Measurements from ENCODE around the gene NRSN2. TPM values are rescaled to one million over a fixed set of nuclear protein-coding genes. Genes with fewer than 3 reads are reported as not detected.
"Not testable (repeated sequence)": the region's sequence is repeated elsewhere in the genome, so short reads cannot be mapped to it uniquely, and the experiment has no call there.

Gene NRSN2
- polyA plus RNA-seq, 4 donors: 0.67 to 15.4 (median 9.6) TPM

GRCh38 chr20:382291-383115 is 35.6 kb downstream of the NRSN2 start:
- Histone ChIP-seq H3K27ac (ENCODE audit: low read depth in 1 of 3, low read length in 2 of 3) (peak overlapping the region in 1 of 3 donors; percentile 22), H3K9me3 (ENCODE audit: control insufficient read depth in 2 of 2, insufficient read depth in 1 of 2, low read depth in 1 of 2, low read length in 1 of 2) (no peaks in the 10 kb centered on the region), H3K4me3 (ENCODE audit: low read depth in 1 of 3, low read length in 3 of 3) (peak overlapping the region in 2 of 3 donors; percentile 32 to 62), H3K27me3 (ENCODE audit: control insufficient read depth in 3 of 3, insufficient read depth in 3 of 3, low read length in 3 of 3) (peaks cover 0 to 32% (median 0%) of the 10 kb centered on the region in 3 donors), H3K4me1 (ENCODE audit: control insufficient read depth in 3 of 3, insufficient read depth in 2 of 3, low read depth in 1 of 3, low read length in 2 of 3) (no peaks in the 10 kb centered on the region), H3K36me3 (ENCODE audit: control insufficient read depth in 3 of 3, insufficient read depth in 2 of 3, low read depth in 1 of 3, low read length in 3 of 3) (no peaks in the 10 kb centered on the region)
- FAIRE-seq (no peak), DNase-seq (no peak)
- WGBS, 3 donors: 47 to 70% (median 48%) methylated on average over 8 of the region's 8 CpGs

DNA sequence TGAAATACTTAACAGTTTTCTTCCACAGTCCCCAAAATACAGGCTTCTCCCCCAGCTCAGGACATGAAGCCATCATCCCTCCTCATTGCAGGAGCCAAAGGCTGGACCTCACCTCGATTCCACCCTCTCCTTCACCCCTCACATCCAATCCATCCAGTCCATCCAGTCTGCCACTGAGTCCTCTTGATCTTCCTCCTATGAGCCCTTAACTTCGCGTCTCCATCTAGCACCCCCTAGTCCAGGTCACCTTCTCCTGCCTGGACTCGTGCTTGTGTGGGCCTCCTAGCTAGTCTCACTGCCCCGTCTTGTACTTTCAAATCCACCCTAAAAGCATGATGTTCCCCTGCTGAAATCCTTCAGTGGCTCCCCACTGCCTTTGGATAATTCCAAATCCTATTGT is 37.0 kb downstream of the NRSN2 start:
- H3K9me3 ChIP-seq (ENCODE audit: control insufficient read depth in 2 of 2, insufficient read depth in 1 of 2, low read depth in 1 of 2, low read length in 1 of 2): no peaks in the 10 kb centered on the region
- no peak overlapping the region for H3K27ac ChIP-seq (ENCODE audit: low read depth in 1 of 3, low read length in 2 of 3)
- WGBS, 3 donors: 77 to 89% (median 81%) methylated on average over 5 of the region's 5 CpGs
- peaks cover 0 to 29% (median 0%) of the 10 kb centered on the region in 3 donors for H3K27me3 ChIP-seq (ENCODE audit: control insufficient read depth in 3 of 3, insufficient read depth in 3 of 3, low read length in 3 of 3)
- H3K36me3 ChIP-seq (ENCODE audit: control insufficient read depth in 3 of 3, insufficient read depth in 2 of 3, low read depth in 1 of 3, low read length in 3 of 3): peaks cover 0 to 8% (median 3%) of the 10 kb centered on the region in 3 donors
- no peak for DNase-seq
- no peak for FAIRE-seq
- H3K4me1 ChIP-seq (ENCODE audit: control insufficient read depth in 3 of 3, insufficient read depth in 2 of 3, low read depth in 1 of 3, low read length in 2 of 3): no peaks in the 10 kb centered on the region
- no peak overlapping the region for H3K4me3 ChIP-seq (ENCODE audit: low read depth in 1 of 3, low read length in 3 of 3)

GRCh38 chr20:384723-385122 is 37.8 kb downstream of the NRSN2 start:
- Histone ChIP-seq H3K36me3 (ENCODE audit: control insufficient read depth in 3 of 3, insufficient read depth in 2 of 3, low read depth in 1 of 3, low read length in 3 of 3) (peaks cover 0 to 12% (median 7%) of the 10 kb centered on the region in 3 donors), H3K27me3 (ENCODE audit: control insufficient read depth in 3 of 3, insufficient read depth in 3 of 3, low read length in 3 of 3) (peaks cover 0 to 25% (median 0%) of the 10 kb centered on the region in 3 donors), H3K27ac (ENCODE audit: low read depth in 1 of 3, low read length in 2 of 3) (no peak overlapping the region), H3K9me3 (ENCODE audit: control insufficient read depth in 2 of 2, insufficient read depth in 1 of 2, low read depth in 1 of 2, low read length in 1 of 2) (no peaks in the 10 kb centered on the region), H3K4me3 (ENCODE audit: low read depth in 1 of 3, low read length in 3 of 3) (no peak overlapping the region), H3K4me1 (ENCODE audit: control insufficient read depth in 3 of 3, insufficient read depth in 2 of 3, low read depth in 1 of 3, low read length in 2 of 3) (no peaks in the 10 kb centered on the region)
- no peak for FAIRE-seq
- peak in 1 of 2 donors; percentile 27 for DNase-seq
- 96 to 100% (median 100%) methylated on average over 1 of the region's 1 CpG for WGBS, 3 donors

DNA sequence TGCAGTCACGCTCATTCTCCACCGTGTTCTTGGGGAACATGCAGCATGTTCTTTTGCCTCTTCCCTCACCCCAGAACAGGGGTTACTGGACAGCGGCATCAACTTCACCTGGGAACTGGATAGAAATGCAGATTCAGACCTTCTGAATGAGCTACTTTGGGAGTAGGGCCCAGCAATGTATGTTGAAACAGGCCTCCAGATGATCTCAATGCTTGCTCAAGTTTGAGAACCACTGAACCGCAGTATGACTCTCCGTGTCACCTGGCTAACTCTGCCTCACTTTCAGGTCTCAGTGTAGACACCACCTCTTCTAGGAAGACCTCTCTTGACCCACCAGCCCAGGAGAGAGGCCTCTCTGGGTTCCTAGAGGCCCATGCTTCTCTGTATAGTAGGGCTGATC is 38.5 kb downstream of the NRSN2 start:
- peaks cover 0 to 12% (median 7%) of the 10 kb centered on the region in 3 donors for H3K36me3 ChIP-seq (ENCODE audit: control insufficient read depth in 3 of 3, insufficient read depth in 2 of 3, low read depth in 1 of 3, low read length in 3 of 3)
- no peak for DNase-seq
- no peak overlapping the region for H3K4me3 ChIP-seq (ENCODE audit: low read depth in 1 of 3, low read length in 3 of 3)
- H3K9me3 ChIP-seq (ENCODE audit: control insufficient read depth in 2 of 2, insufficient read depth in 1 of 2, low read depth in 1 of 2, low read length in 1 of 2): no peaks in the 10 kb centered on the region
- FAIRE-seq: no peak
- H3K27ac ChIP-seq (ENCODE audit: low read depth in 1 of 3, low read length in 2 of 3): no peak overlapping the region
- peaks cover 0 to 20% (median 0%) of the 10 kb centered on the region in 3 donors for H3K27me3 ChIP-seq (ENCODE audit: control insufficient read depth in 3 of 3, insufficient read depth in 3 of 3, low read length in 3 of 3)
- 95 to 99% (median 98%) methylated on average over 5 of the region's 5 CpGs for WGBS, 3 donors
- H3K4me1 ChIP-seq (ENCODE audit: control insufficient read depth in 3 of 3, insufficient read depth in 2 of 3, low read depth in 1 of 3, low read length in 2 of 3): no peaks in the 10 kb centered on the region

DNA sequence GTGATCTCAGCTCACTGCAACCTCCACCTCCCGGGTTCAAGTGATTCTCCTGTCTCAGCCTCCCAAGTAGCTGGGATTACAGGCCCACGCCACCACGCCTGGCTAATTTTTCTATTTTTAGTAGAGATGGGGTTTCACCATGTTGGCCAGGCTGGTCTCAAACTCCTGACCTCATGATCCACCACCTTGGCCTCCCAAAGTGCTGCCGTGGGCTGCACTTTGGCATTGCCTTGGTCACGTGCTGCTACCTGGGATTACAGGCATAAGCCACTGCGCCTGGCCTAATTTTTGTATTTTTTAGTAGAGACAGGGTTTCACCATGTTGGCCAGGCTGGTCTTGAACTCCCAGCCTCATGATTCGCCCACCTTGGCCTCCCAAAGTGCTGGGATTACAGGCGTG is 39.7 kb downstream of the NRSN2 start:
- FAIRE-seq; H3K9me3 ChIP-seq (ENCODE audit: control insufficient read depth in 2 of 2, insufficient read depth in 1 of 2, low read depth in 1 of 2, low read length in 1 of 2); H3K27ac ChIP-seq (ENCODE audit: low read depth in 1 of 3, low read length in 2 of 3); H3K4me1 ChIP-seq (ENCODE audit: control insufficient read depth in 3 of 3, insufficient read depth in 2 of 3, low read depth in 1 of 3, low read length in 2 of 3); DNase-seq; H3K4me3 ChIP-seq (ENCODE audit: low read depth in 1 of 3, low read length in 3 of 3): not testable (repeated sequence)
- H3K36me3 ChIP-seq (ENCODE audit: control insufficient read depth in 3 of 3, insufficient read depth in 2 of 3, low read depth in 1 of 3, low read length in 3 of 3): peaks cover 0 to 15% (median 10%) of the 10 kb centered on the region in 3 donors
- H3K27me3 ChIP-seq (ENCODE audit: control insufficient read depth in 3 of 3, insufficient read depth in 3 of 3, low read length in 3 of 3): peaks cover 0 to 18% (median 0%) of the 10 kb centered on the region in 3 donors
- 93 to 96% (median 95%) methylated on average over 8 of the region's 8 CpGs for WGBS, 3 donors

DNA sequence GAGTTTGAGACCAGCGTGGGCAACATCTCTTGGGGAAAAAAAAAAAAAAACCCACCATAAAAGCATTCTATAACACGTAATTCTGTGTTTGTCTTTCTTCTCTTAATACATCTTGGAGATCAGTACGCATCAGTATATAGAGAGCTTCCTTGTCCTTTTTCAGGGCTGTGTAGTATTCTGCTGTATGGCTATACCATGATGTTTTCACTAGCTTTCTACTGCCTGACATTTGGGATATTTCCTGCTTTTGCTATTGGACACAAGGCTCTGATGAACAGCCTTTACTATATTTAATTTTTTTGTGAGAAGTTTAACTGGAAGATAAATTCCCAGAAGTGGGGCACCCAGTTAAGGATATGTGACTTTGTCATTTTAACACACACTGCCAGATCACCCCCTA is 40.6 kb downstream of the NRSN2 start:
- no peaks in the 10 kb centered on the region for H3K4me1 ChIP-seq (ENCODE audit: control insufficient read depth in 3 of 3, insufficient read depth in 2 of 3, low read depth in 1 of 3, low read length in 2 of 3)
- FAIRE-seq: no peak
- DNase-seq: no peak
- H3K36me3 ChIP-seq (ENCODE audit: control insufficient read depth in 3 of 3, insufficient read depth in 2 of 3, low read depth in 1 of 3, low read length in 3 of 3): peaks cover 0 to 15% (median 12%) of the 10 kb centered on the region in 3 donors
- no peak overlapping the region for H3K27ac ChIP-seq (ENCODE audit: low read depth in 1 of 3, low read length in 2 of 3)
- H3K4me3 ChIP-seq (ENCODE audit: low read depth in 1 of 3, low read length in 3 of 3): no peak overlapping the region
- WGBS, 3 donors: 92 to 96% (median 92%) methylated on average over 3 of the region's 3 CpGs
- H3K9me3 ChIP-seq (ENCODE audit: control insufficient read depth in 2 of 2, insufficient read depth in 1 of 2, low read depth in 1 of 2, low read length in 1 of 2): no peaks in the 10 kb centered on the region
- H3K27me3 ChIP-seq (ENCODE audit: control insufficient read depth in 3 of 3, insufficient read depth in 3 of 3, low read length in 3 of 3): peaks cover 0 to 9% (median 0%) of the 10 kb centered on the region in 3 donors

DNA sequence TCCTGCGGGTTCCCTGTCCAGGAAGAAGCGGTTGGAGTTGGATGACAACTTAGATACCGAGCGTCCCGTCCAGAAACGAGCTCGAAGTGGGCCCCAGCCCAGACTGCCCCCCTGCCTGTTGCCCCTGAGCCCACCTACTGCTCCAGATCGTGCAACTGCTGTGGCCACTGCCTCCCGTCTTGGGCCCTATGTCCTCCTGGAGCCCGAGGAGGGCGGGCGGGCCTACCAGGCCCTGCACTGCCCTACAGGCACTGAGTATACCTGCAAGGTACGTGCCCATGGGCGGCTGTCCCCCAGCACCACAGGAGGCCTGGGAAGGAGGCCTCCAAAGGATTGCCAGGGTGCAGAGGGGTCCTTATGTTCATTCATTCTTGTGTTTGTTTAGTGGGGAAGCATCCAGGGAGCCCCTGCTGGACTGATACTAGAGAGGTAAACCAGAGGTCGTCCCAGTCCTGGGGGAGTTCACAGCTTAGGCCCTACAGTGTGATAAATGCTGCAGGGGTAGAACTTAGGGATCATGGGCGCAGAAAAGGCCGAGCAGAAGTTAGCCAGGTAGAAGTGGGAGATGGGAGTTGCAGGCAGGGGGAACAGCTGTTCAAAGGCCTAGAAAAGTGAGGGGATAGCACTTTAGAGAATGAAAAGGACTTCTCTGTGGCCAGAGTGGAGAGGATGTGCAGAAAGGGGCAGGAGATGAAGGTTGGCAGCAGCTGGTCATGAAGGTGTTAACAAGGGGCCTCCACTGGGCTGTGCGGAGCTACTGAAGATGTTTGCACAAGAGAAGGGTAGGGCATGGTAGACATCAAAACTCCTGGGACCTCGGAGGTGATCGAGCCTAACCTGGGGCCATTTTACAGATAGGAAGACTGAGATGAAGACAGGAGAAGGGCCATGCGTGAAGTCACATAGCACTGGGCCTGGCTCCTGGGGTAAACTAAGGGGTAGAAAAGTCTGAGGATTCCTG is 41.4 kb downstream of the NRSN2 start:
- H3K36me3 ChIP-seq (ENCODE audit: control insufficient read depth in 3 of 3, insufficient read depth in 2 of 3, low read depth in 1 of 3, low read length in 3 of 3): peaks cover 0 to 15% (median 15%) of the 10 kb centered on the region in 3 donors
- FAIRE-seq (no peak), DNase-seq (no peak)
- peaks cover 0 to 3% (median 0%) of the 10 kb centered on the region in 3 donors for H3K27me3 ChIP-seq (ENCODE audit: control insufficient read depth in 3 of 3, insufficient read depth in 3 of 3, low read length in 3 of 3)
- 82 to 90% (median 86%) methylated on average over 21 of the region's 21 CpGs for WGBS, 3 donors
- no peaks in the 10 kb centered on the region for H3K9me3 ChIP-seq (ENCODE audit: control insufficient read depth in 2 of 2, insufficient read depth in 1 of 2, low read depth in 1 of 2, low read length in 1 of 2)
- no peaks in the 10 kb centered on the region for H3K4me1 ChIP-seq (ENCODE audit: control insufficient read depth in 3 of 3, insufficient read depth in 2 of 3, low read depth in 1 of 3, low read length in 2 of 3)
- no peak overlapping the region for H3K4me3 ChIP-seq (ENCODE audit: low read depth in 1 of 3, low read length in 3 of 3)
- no peak overlapping the region for H3K27ac ChIP-seq (ENCODE audit: low read depth in 1 of 3, low read length in 2 of 3)

DNA sequence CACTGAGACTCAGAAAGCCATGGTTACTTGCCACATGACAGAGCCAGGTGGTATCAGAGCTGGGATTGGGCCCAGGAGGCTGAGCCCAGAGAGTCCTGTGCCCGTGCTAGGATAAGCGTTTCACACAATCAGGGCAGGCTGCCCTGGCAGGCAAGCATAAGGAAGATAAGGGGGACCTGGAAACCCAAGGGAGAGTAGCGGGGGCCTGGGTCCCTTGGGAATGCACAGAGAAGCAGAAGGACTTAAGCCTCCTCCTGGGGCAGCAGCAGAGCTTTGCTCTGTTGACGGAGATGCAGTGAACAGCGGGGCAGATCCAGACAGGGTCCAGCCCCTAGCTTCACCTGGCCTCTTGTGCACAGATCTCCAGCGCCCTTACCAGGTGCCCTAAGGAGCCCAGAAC is 42.3 kb downstream of the NRSN2 start:
- H3K27ac ChIP-seq (ENCODE audit: low read depth in 1 of 3, low read length in 2 of 3): no peak overlapping the region
- peaks cover 0 to 15% (median 15%) of the 10 kb centered on the region in 3 donors for H3K36me3 ChIP-seq (ENCODE audit: control insufficient read depth in 3 of 3, insufficient read depth in 2 of 3, low read depth in 1 of 3, low read length in 3 of 3)
- no peaks in the 10 kb centered on the region for H3K9me3 ChIP-seq (ENCODE audit: control insufficient read depth in 2 of 2, insufficient read depth in 1 of 2, low read depth in 1 of 2, low read length in 1 of 2)
- no peak for FAIRE-seq
- H3K4me1 ChIP-seq (ENCODE audit: control insufficient read depth in 3 of 3, insufficient read depth in 2 of 3, low read depth in 1 of 3, low read length in 2 of 3): no peaks in the 10 kb centered on the region
- 74 to 86% (median 77%) methylated on average over 6 of the region's 6 CpGs for WGBS, 3 donors
- no peaks in the 10 kb centered on the region for H3K27me3 ChIP-seq (ENCODE audit: control insufficient read depth in 3 of 3, insufficient read depth in 3 of 3, low read length in 3 of 3)
- H3K4me3 ChIP-seq (ENCODE audit: low read depth in 1 of 3, low read length in 3 of 3): no peak overlapping the region
- DNase-seq: no peak
